NCI-H2171 (cell line): ENCODE data around the gene MAPKAPK3.

ENCODE experiments used
- DNase-seq: peaks from one replicate; lab custom pipeline; 2025; lab: John Stamatoyannopoulos, UW

Gene MAPKAPK3

DNA sequence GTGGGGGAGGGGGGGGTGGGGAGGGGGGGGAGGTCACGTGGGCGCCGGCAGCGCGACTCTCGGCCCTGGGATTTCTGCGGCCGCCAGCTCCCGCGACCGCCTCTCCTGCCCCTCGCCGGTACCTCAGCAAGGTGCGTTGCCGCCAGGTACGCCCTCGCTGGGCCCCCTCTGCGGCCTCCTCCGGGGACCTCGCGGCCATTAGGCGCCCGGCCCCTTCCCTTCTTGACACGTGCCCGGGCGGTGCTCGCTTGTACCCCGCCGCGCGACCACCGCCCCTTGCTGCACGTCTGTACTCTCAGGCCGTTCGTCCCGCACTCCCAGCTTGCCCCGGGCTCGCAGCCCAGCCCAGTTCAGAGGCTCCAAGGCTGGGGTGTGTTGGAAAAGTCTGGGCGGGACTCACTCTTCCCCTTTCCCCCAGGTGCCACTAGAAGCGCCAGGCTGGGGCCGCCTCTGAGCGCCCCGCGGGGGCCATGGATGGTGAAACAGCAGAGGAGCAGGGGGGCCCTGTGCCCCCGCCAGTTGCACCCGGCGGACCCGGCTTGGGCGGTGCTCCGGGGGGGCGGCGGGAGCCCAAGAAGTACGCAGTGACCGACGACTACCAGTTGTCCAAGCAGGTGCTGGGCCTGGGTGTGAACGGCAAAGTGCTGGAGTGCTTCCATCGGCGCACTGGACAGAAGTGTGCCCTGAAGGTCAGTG, at the start of gene MAPKAPK3:
Gene MAPKAPK3, plus strand, starts transcription at position 56 of the 696 bp plus-strand sequence. Its CDS starts 415 bp downstream, at position 471.
- DNase-seq: no peak

DNA sequence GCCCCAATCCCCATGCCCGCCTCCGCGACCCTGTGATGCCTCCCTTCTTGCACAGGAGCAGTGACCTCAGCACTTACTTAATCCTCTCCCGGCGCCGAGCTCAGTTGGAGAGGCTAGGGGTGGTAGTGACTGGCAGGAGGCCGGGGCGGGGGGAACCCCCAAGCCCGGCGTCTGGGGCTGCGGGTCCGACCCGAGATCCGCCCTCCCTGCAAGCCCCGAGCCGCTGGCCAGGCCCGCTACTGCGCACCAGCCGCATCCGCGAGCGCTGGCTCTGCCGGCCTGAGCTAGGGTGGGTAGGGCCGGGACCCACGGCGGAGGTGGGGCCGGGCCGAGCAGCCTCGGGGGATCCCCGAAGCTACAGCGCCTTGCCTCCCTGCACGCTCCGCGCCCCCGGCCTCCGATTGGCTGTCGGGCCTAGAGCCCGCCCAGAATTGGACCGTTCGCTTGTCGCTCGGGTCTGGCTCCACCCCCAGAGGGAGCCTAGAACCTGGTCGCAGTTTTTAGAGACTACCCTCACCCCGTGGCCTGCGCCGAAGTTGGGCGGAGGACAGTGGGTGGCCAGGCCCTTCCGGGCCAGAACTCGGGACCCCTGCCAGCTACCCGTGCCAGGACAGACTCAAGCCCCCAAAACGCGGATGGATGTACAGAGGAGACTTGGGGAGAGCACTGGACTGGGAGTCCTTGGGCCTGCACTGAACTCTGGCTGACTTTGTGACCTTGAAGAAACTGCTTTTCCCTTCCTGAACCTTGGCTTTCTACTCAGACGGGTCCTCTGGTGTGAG, 49.4 kb upstream of the MAPKAPK3 start, which contains the start of gene C3orf18:
Gene C3orf18, minus strand, starts transcription at position 362 of the 782 bp plus-strand sequence. CDS start 2,048 bp downstream, outside the sequence.
- DNase-seq: peak; percentile 76

DNA sequence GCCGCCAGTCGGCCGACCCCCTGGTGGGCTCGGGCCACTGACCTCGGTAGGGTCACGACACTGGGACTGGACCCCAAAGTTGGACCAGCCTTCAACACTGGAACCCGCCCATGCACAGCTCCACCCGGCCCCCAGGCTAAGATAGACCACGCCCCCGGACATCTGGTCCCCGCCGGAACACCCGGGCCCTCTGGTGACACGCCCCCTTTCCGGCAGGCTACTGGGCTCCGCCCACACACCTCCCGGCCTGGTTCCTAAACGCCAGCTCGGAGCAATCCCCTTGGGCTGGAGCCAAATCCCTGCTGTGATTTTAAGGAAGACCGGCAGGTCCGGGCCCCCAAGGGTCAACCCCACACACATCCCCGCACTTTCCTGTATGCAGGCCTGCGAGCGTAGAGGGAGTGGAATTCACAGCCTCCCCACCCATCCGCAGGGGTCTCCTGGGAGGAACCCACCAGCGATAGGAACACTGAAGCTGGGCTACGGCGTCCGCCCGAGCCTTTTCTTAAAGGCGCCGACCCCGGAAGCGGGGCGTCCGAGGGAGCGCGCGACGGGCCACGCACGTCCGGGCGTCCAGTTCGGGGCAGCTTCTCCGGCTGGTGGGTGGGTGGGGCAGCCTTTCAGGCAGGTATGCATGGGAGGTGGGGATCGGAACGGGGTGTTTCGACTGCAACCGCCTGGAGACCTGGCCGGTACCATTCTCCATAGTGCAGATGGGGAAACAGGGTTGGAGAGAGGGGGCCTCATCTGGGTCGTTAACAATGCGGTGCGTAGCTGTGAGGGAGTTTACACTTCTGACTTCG, 47.8 kb upstream of the MAPKAPK3 start, which contains the start of gene HEMK1:
Gene HEMK1, plus strand, starts transcription at position 576 of the 803 bp plus-strand sequence. CDS start 1,583 bp downstream, outside the sequence.
- DNase-seq: peak; percentile 86

DNA sequence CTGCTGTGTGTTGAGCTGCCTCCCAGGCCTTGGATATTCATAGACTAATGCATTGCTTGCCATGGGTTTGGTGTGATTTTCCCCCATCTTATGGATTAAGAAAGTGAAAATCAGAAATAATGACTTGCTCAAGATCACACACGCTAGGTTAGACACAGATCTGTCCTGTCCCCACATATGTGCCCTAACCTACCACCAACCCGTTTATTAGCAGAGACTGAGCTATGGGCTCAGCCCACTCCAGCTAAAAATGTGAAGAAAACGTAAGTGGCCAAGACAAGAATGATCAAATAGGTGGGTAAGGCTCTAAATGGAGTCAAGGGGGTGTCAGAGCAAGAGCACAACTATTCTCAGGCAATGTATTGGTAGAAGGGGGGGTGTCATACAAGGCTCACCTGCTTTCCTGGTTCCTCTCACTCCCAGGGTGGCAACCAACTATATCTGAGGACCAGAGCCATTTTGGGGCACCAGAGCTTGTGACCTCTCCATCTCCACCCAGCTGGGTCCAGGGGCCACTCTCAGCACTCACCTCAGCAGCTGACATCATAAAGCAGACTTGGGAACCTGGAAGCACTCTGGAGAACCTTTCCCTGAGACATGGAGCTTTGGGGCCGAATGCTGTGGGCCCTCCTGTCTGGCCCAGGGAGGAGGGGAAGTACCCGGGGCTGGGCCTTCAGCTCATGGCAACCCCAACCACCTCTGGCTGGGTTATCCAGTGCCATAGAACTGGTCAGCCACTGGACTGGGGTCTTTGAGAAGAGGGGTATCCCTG, 46.3 kb upstream of the MAPKAPK3 start:
- DNase-seq: no peak

DNA sequence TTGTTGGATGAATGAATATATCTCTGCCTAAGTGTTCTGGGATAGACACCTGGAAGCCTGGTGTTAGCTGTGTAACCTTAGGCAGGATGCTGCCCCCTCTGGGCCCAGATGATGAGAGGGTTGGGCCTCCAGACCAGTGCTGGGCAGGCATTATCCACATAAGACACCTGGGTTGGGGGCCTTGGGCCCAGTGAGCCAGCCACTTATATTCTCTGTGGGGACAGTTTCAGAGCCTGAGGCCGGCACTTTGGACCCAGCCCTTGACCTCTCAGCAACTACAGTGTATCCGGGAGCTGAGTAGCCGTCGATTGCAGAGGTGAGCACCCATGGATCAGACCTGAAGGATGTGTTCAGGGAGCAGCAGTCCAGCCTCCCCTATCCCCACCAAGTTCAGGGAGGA, 45.5 kb upstream of the MAPKAPK3 start:
- DNase-seq: no peak

DNA sequence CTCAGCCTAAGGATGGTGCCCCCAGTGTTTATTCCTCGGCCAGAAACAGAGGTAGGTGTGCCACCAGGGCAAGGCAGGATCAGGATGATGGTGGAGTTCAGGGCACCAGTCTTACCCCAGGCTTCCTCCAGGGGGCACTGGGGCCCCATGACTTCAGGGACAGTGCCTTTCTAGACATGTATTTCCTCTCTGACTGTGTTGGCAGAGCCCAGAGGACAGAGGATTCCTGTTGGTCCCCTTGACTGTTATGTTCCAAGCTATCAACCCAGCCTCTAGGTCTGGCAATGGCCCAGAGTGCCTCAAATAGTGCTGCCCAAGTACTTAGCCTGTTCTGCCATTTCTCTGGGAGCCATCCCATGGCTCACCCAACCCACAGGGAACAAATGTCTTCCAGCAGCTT, 44.8 kb upstream of the MAPKAPK3 start:
- no peak for DNase-seq

DNA sequence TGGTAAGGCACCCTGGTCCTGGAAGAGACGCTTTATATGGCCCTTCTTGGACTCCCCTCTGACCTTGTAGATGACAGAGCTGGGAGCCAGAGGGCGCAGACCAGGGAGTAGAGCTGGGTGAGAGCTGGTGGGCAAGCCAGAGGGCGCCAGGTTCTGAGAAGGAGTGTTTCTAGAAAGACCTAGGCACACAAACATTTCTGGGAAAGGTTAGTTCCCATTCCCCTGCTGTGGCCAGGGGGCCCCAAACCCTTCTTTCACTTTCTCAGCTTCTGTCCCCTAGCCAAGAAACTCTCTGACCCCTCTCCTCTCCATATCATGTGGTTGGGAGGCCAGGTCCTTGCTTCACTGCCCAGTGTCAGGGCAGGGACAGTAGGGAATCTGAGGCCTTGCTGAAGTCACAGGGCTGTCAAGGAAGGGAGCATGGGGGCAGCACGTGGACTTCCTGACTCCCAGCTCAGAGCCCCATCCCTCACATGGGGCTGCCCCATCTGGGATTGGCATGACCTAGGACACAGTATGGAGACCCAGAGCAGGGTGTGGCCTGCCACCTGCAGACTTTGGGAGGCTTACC, 44.1 kb upstream of the MAPKAPK3 start:
- DNase-seq: no peak

DNA sequence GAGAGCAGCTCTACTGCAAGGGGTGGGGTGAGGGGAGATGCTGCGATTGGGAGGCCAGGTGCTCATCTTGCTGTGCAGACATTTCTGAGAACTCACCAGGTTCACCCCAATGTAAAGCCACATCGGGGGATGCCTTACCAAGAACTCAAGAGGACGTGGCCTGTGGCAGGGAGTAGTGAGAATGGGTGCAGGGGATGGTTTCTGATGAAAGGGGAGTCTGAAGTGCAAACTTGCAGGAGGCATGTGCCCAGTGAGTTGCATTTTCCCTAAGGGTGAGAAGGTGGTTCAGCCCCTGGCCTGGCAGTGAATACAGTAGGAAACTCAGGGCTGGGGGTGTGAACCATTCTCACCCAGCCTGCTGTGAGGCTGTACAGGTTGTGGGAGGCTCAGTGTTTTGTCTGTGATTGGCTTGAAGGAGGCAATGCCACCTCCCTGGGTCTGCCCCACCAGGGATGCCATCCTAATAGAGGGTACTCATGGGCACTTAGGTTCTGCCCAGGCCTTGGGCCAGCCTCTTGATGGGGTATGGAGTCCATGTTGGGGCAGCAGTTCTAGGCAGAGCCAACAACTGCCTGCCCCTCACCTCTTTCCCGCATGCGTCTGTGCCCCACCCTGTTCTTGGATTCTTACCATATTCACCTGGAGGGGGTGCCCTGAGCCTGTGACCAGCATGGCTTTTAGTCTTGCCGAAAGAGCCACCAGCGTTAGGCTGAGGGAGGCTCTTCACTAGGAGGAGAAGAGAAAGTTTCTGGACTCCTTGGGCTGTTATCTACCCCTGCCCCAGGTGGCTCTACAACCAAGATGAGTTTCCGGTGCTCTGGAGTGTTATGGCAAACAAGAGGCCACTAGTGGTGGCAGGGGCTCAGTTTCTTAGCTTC, 43.1 kb upstream of the MAPKAPK3 start:
- DNase-seq: no peak

DNA sequence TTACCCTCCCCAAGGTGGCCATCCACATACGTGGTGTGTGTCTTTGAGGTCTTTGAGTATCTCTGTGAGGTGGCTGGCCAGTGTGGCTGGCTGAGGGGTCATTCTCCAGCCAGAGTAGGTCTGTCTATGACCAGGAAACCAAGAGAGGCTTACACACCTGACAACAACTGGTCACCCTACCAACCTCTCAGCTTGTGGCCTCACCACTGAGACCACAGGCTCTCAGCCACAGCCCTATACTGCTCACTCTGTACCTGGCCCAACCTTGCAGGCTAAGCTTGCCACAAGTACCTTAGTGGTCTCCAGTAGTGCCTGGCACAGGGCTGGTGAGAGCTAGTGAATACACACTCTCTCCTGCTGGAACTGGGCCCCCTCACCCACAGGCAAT, 42.5 kb upstream of the MAPKAPK3 start:
- no peak for DNase-seq

DNA sequence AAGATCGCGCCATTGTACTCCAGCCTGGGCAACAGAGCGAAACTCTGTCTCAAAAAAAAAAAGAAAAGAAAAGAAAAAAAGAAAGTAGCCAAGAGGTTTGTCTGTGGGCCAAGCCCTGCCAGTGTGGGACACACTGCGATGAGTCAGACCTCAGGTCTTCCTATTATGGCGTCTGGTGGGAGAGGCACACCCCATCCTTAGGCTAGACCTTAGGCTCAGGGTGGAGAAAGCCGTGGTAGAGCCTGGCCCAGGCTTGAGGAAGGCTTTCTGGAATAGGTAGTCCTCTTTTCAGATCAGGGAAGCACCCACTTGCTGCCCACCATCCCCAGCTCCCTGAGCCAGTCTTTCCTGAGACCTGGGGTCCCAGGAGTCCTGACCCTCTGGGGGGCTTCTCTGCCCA, 41.6 kb upstream of the MAPKAPK3 start:
- DNase-seq: no peak

DNA sequence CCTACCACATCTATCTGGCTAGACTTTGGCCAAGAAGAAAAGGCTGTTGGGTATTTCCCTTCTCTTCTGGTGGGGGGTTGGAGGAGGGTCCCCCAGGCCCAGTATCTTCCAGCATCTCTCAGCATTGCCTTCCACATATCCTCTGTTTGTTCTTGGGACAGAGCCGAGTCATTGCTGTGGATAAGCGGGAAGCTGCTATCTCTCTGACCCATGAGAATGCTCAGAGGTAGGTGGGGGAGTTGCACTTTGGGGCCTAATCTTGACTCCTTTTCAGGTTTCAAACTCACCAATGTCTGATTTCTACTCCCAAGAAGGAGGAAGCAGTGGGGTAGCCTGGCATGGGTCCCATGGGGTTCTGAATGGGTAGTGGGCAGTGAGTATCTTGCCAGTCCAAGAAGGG, 39.6 kb upstream of the MAPKAPK3 start:
- DNase-seq: no peak

DNA sequence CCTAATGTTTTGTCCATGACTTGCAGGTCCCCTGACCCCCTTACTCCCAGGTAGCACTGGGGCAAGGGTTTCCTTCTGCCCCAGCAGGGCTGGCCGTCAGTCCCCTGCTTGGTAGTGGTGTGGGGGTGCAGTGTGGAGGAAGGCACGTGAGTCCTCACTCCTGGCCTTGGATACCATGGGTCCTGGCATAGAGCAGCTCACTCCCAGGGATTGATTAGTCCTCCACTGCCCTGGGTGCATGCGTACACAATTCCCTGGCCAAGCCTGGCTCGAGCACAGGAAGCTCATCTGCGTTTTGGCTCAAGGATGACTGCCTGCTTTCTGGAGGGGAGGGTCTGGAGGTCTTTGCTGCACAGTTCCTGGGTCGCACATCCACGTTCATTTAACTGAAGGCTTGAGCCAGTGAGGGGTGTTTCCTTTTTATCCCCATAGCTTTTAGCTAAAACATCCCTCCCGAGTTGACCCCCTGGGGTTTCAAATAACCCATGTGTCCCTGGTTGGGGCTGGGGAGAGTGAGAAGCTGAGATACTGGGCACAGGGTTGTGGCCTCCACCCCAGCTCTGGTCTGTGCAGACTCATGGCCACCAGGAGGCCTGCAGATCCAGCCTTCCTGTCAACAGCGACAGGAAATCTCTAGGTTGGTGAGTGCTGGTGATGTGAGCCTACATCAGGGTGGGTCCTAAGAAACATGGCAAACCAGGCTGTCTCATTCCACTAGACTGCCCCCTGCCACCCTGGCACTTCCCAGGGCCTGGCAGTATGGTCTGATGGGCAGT, 36.1 kb upstream of the MAPKAPK3 start:
- DNase-seq: no peak

DNA sequence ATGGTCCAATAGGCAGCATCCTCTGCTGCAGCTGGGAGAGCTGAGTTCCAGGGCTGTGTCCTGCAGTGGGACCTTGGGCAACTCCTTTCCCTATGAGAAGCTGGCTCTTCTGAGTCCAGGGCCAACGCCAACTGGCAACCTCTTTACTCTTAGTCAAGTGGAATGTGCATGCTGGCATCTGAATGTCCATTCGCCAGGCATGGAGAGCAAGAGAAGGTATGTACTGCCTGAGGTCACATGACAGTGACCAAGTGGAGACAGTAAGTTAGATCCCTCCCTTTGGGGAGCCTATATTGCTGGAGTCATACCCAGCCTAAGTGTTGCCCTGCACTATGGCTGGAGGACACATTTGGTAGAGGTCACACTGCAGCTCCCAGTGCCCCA, 35.5 kb upstream of the MAPKAPK3 start:
- no peak for DNase-seq

DNA sequence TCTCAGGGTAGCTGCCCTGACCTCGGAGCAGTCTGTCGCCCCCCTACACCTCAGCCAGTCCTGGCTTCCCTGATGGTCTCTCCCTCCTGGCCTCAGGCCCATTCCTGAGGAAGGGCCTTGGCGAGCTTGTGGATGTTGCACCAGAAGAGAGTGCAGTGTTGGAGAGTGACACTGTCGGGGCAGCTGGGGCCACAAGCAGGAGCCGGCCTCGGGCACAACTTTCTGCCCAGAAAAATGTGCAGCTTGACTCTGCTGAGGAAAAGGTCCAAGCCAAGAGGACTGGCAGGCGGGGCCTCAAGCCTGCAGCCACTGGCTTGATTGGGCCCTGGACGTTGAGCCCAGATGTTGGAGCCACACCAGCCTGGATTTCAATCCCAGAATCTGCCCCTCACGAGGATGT, 34.9 kb upstream of the MAPKAPK3 start:
- DNase-seq: no peak

DNA sequence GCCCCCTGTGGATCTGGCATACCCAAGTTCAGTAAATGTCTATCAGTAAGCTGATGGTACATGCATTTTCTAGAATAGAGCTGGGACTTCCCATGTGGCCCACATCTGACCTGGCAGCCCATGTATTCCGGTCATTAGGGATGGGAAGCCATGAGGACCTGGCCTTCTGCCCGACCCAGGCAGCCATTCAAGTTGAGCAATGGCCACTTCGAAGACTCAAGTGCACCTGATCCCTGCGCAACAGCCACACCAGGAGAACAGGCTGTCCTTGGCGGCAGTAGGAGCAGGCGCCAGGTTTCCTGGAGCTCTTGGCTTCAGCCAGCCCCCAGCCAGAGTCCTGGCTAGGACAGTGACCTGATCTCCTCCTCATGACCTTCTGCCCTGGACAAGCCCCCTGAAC, 33.1 kb upstream of the MAPKAPK3 start:
- DNase-seq: no peak

DNA sequence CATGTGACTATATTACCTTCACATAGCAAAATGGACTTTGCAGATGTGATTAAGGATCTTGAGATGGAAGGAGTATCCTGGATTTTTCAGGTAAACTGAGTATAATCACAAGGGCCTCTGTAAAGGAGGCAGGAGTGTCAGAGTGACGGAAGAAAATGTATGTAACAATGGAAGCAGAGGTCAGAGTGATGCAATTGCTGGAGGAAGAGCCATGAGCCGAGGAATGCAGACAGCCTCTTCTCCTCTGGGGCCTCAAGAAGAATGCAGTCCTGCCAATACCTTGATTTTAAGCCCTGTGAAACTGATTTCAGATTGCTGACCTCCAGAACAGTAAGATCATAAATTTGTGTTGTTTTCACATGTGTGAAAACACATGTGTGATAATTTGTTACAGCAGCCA, 32.6 kb upstream of the MAPKAPK3 start:
- no peak for DNase-seq

DNA sequence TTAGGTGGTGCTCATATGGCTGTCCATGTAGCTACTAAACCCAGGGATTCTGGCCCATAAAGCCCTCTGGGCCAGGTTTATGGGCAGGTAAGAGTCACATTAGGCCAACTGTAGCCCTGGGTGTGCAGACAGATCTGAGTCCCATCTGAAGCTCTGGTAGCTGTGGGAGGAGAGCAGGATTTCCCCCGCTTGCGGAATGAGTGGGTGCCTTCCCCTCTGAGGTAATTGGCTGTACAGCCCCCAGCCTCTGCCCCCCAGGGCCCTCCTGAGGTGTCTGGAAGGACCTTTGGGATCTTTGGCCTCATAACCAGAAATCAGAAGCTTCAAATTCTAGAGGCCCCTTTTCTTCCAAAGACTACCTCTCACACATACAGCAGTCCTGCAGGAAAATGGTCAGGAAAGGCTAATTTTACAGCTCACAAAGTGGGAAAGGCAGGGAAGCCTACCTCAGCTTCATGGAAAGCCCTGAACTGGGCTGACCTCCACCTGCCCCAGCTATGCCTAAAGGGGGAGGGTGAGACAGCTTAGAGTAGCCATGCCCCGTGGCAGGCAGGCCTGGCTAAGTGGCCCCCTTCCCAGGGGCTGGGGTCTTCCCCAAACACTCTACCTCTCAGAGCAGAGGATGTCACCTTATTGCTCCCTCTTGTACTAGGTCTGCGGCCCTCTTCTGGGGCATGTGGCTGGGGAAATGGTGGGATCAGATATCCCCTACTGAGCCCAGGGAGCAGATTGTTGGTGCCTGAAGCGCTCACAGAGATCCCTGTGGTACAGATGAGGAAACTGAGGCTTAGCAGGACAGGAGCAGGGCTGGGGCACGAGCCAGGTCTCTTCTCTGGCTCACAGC, 30.8 kb upstream of the MAPKAPK3 start:
- no peak for DNase-seq

DNA sequence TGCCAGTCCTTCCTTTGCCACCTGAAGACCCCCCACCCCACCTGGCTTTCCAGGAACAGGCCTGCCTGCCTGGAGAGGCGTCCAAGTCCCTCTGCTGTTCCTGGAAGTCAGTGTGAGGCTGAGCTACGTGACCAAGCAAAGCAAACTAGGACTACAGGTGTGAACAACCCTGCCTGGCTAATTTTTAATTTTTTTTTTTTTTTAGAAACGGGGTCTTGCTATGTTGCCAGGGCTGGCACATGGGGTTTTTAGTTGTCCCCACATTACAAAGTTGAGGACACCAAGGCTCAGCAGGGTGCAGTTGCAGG, 30.2 kb upstream of the MAPKAPK3 start:
- no peak for DNase-seq

DNA sequence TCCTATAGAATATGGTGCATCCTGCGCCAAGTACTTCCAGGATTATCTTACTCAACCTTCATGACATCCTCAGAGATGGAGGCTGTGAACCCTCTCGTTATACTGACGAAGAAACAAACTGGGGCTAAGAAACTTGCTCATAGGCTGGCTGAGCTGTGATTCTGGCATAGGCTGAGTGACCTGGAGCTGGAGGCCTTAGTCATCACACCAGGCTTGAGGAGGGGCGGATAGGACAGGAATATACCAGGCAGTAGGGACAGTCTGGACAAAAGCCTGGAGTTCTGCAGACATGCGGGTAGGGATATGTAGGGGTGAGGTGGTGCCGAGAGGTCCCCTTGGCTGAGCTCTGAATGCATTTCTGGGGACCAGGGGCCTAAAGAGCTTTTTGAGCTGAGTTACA, 29.6 kb upstream of the MAPKAPK3 start:
- DNase-seq: no peak
